Astrocyte of the cerebellum (primary cell): ENCODE results near the gene GRIK2.

Experiments used
- DNase-seq: peaks from one replicate; pipeline ENCODE4 v3.0.0-alpha.2; 2011; ENCODE audit warnings: low read depth
- H3K4me3 ChIP-seq: 2 replicates; pipeline ENCODE4 v1.5.1; 2011; ENCODE audit warnings: mild to moderate bottlenecking, low read depth, low read length, moderate library complexity
- CTCF ChIP-seq: IDR thresholded peaks from 2 replicates; pipeline ENCODE4 v1.5.1; 2012; ENCODE audit warnings: low read length, low read depth, moderate library complexity, mild to moderate bottlenecking; ENCODE audit errors: missing control alignments
- in situ Hi-C: cut with HindIII; loops from 2 replicates; pipeline ENCODE4 v1.10.0; 2017; ENCODE audit warnings: low sequenced_read_pairs

Gene GRIK2

DNA sequence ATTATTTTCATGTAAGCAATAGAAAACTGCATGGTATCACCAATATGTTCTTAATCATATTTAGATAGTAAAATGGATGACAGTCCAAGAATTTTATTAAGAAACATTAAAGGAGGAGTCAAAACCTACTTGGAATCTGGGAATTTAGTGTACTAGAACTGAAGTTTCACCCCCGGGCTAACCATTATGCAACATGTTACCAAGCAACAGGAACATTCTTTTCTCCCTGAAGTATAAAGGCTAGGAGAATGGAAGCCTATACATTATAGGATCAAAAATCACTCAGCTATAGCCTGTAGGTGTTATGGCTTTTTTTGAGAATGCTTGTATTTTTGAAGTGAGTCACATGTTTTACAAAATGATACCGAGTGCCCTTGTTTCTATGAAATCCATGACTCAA is 538.3 kb downstream of the GRIK2 start:
- H3K4me3 ChIP-seq = no peak overlapping the region
- DNase-seq = no peak
- in situ Hi-C loops = no loop called here
- TF ChIP-seq CTCF = no peak

DNA sequence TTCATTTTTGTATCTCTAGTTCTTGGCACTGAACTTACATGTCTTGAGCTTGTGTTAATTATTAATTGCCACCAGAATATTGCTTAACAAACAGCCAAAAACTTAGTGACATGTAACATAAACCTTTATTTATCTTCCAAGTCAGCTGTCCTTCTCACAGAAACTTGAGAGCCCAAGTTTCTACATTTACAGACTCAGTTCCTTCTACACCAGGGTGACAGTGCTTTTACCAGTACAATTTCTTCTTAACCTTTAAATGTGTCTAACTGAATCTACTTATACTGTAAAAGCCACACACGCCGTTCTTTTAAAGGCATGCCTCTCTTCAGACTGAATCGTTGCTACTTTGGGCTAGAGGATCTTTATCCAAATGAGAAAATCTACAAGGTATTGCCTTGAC is 539.2 kb downstream of the GRIK2 start:
- H3K4me3 ChIP-seq = no peak overlapping the region
- no peak for DNase-seq
- in situ Hi-C loops = no loop called here
- no peak for TF ChIP-seq CTCF

DNA sequence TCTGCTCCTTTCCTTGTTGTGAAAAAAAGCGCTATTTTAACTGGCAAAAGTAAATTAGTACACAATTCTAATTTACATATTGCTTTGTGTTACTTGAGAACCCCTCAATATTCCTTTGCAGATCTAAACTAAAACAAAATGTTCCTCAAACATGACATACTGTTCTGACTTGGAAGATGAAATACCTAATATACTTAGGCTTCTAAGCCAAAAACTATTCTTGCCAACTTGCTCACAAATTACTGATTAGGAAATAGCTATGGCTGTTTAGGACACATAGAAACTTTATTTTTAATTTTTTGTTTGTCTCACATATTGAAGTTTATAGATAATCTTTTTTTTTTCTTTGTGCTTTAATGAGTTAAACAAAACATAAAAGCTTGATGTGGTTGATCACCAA is 542.2 kb downstream of the GRIK2 start:
- no peak for TF ChIP-seq CTCF
- no peak overlapping the region for H3K4me3 ChIP-seq
- in situ Hi-C loops = no loop called here
- DNase-seq = no peak

DNA sequence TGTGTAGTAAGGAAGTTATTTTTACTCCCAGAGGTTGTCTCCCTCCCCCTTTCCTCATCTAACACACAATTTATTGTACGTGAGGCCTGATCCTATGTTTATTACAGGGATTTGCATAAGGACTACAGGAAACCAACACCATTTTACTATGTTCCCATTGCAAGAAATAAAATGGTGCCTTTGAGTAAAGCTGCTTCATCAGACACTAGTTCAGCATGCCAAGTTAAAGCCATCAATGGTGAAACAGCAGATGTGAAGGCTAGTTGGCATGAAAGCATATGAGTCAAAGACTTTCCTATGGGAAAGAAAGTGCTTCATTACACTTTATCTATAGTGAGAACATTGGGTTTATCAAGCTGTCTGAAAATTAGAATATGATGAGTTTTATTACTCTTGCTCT is 543.0 kb downstream of the GRIK2 start:
- in situ Hi-C loops = no loop called here
- no peak for TF ChIP-seq CTCF
- no peak for DNase-seq
- H3K4me3 ChIP-seq = no peak overlapping the region

- DNase-seq = no peak
- in situ Hi-C loops = no loop called here
- H3K4me3 ChIP-seq = no peak overlapping the region
- TF ChIP-seq CTCF = no peak
Observed at GRCh38 chr6:101937108-101937507, 543.6 kb downstream of the GRIK2 start.

GRCh38 chr6:101940391-101940790 is 546.9 kb downstream of the GRIK2 start:
- TF ChIP-seq CTCF = no peak
- DNase-seq = no peak
- H3K4me3 ChIP-seq = no peak overlapping the region
- in situ Hi-C loops = no loop called here

DNA sequence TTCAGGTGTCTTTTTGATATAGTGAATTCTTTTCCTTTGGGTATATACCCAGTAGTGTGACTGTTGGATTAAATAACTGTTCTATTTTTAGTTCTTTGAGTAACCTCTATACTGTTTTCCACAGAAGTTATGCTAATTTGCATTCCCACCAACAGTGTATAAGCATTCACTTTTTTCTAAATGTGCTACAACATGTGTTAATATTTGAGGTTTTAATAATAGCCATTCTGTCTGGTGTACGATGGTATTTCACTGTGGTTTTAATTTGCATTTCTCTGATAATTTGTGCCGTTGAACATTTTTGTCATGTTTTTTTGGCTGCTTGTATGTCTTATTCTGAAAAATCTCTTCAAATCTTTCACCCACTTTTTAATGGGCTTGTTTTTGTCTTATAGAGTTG is 563.5 kb downstream of the GRIK2 start:
- peak; percentile 1 for DNase-seq
- in situ Hi-C loops = no loop called here
- no peak for TF ChIP-seq CTCF
- no peak overlapping the region for H3K4me3 ChIP-seq
